ENCODE measurements around the gene PRSS22.

PRSS22 gene

DNA sequence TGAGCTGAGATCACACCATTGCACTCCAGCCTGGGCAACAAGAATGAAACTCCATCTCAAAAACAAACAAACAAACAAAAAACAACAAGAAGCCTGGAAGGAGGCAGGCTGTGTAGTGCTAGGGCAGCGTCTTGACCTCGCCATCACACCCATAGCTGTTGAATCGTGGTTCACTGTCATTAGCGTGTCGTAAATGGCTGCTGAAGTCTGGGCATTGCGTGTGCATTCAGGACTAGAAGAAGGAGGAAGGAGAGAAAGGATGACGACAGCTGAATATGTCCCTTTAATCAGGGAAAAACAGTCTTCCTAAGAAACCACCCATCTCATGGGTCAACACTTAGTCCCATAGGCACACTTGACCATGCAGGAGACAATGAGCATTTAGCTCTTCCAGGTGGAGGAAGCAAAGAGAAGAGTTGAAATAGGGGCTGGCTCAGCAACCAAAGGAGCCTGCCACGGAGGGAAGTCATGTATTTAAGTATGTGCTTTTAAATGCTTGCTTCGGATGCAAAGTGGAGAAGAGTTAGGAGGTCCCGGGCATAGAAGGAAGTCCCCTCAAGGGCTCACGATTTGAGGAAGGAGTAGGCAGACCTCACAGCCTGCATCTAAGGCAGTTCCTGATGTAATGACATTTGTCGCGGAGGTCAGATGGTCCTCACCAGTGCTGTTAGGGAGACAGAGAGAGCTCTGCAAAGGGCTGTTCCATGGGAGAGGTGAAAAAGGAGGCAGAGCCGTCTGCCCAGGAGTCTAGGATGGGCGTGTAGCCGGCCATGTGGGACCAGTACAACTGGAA is 8.8 kb downstream of the PRSS22 start:
- no peak for DNase-seq

- no peak for DNase-seq
Measured at GRCh38 chr16:2846511-2847310, 11.3 kb downstream of the PRSS22 start.

DNA sequence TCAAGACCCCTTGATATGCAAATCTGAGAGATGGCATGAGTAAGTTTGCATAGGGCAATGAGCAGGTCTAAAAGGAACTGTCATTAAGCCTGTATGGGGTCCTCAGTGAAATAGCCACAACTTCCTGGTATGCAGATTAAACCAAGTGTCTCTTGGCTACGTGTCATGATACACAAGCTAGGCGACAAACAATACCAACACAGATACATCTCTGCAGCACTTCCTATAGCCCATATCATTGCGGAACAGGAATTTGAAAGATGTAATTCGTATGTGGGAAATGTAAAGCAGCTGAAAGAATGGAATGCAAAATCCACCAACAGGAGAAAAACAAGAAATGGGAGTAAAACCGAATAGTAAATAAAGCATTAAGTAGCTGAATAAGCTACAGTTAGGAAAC is 12.9 kb downstream of the PRSS22 start:
- DNase-seq: no peak

DNA sequence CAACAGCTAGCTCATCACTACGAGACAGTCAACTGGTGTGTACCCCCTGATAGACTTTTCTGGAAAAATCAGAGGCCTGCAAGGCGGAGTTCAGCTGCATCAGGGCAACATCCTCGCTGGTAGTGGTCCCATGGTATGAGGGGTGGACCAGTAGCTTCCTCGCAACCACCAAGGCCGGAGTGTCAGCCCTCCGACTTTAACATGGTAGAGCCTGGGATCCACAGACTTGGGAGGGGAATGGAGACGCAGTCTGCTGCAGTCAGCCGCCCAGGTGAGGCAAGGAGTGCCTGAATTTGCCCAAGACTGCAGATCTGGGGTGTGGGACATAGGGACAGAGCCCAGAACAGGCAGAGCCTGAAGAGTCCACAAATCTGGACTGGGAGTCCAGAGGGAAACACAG is 14.4 kb downstream of the PRSS22 start:
- no peak for DNase-seq

DNA sequence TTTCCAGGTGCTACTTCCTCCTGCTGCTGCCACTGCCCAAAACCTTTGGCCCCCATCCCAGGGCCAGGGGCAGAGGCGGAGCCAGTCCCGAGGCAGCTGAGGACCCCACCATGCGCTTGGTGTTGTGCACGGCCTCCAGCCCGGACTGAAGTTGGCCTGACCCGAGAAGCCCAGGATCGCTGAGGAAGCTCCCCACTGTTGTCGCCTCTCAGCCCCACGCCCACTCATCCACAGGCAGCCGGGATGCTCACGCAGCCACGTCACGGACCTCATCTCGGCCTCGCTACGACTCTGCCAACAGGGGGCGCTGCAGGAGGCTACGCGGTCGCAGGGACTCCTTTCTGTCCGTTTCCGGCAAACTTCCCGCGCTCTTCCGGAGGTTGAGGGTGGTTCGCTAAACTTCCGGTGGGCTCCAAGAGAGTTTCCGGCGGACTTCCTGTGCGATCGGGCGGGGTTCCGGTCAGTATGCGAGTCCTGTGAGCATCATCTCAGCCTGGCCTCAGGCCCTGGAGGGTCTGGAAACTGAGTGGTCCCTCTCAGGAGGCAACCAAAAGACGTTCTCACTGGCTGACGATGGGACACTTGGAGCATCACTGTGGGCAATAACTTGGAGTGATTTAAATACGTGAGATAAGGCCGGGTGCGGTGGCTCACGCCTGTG is 15.5 kb downstream of the PRSS22 start:
- DNase-seq: peak; percentile 85

- no peak for DNase-seq
Measured at GRCh38 chr16:2841606-2842339, 16.2 kb downstream of the PRSS22 start.

GRCh38 chr16:2840914-2841313 is 17.1 kb downstream of the PRSS22 start:
- DNase-seq: no peak

- no peak for DNase-seq
Measured at GRCh38 chr16:2839650-2840450, 18.1 kb downstream of the PRSS22 start.

DNA sequence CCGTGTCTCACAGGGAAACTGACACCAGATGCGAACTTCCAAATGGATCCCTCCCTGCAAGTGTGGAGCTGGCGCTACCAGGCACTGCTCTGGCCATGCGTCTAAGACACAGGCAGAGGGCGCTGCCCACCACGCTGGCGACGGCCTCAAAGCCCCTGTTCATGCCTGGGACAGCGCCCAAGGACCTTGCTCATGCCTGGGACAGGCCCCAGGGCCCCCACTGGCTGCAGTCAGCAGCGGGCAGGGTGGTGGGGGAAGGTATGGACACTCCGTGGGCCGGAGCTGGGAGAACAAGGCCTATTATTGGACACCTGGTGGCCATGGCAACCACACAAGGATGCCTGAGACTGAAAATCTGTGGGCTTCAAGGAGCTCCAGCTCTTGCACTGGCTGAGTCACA is 19.0 kb downstream of the PRSS22 start:
- peak; percentile 58 for DNase-seq

- DNase-seq: no peak
Measured at GRCh38 chr16:2836646-2837508, 21.1 kb downstream of the PRSS22 start.

DNA sequence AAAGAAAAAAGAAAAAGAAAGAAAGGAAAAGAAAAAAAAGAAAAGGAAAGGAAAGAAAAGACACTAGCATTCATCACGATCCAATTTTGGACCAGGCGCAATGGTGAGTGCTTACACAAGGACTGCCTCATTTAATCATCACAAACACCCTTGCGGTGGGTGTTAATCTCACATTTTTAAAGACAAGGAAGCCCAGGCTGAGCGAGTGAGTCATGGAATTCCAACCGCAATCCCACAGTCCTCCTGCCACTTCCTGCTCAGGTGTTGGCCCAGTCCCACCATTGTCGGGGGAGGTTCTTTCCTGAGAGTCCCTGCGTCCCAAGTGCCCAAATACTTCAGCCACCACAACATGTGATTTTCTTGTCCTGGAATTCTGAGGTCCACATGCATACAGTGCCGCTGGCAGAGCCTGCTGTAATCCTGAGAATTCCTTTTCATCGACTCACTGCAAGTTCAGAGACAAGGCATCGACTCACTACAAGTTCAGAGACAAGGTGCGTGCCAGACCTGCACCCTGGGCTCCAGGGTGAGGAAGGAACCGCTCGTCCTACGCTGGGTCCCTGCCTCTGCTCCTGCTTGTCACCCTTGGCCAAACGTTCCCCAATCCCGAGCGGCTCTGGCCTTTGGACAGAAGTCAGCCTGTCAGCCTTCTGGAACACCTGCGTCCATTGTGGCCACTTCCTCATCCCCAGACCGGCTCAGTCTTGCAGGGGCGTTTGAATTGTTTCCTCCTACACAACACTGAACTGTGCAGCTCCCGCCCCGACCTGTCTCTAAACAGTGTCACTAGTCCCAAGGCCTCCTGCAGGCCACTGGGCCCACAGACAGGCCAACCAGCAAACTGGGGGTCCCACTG is 22.1 kb downstream of the PRSS22 start:
- no peak for DNase-seq

- DNase-seq: no peak
Measured at GRCh38 chr16:2834968-2835367, 23.0 kb downstream of the PRSS22 start.

GRCh38 chr16:2833776-2834175 is 24.2 kb downstream of the PRSS22 start:
- no peak for DNase-seq

GRCh38 chr16:2831203-2831602 is 26.8 kb downstream of the PRSS22 start:
- no peak for DNase-seq

DNA sequence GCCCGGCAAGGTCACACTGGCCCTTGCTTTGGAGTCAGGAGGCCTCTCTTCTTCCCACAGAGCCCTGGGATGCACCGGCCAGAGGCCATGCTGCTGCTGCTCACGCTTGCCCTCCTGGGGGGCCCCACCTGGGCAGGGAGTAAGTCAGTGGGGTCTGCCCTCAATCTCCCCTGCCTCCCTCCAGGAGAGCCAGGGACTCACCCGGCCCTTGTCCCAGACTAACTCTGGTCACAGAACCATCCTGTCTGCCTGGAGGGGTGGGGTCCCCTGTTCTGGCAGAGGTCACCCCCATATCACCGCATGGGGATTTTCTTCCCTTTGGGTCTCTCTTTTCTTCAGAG is 27.6 kb downstream of the PRSS22 start:
- DNase-seq: no peak

DNA sequence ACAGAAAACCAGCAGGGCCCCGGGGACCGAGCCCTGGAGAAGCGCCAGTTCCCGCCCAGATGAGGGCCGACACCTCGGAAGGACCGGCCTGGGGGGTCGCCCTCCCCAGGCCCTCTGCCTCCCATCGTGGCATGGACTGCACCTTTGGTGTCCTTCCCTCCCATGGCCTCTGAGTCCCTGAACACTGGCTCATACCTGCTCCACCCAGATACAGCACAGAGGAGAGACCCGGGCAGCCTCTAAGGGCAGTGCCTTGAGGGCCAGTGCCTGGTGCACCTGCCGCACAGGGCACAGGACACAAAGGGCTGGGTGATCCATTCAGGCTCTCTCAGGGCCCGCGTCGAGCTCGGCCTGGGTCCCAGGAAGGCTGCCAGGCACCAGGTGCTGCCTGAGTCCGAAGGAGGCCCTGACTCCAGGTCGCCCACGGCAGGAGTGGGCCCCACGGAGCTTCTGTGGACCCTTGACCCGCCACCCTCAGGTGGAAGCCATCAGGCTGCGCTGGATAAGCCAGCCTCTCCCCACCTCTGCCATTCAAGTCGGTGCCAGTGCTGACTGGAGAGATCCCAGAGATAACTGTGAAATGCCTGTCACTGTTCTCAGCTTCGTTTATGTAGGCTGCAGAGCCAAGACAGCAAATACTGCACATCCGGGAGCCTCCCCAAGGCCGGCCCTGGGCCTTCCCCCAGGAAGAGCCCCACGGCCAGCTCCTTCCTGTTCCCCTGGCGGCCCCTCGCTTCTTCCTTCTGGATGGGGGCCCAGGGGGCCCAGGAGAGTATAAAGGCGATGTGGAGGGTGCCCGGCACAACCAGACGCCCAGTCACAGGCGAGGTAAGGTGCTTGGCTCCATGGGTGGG is 28.2 kb downstream of the PRSS22 start, which contains the start of gene ZG16B:
Gene ZG16B, plus strand, starts transcription at position 803 of the 854 bp plus-strand sequence. CDS start 139 bp downstream, outside the sequence.
- no peak for DNase-seq

DNA sequence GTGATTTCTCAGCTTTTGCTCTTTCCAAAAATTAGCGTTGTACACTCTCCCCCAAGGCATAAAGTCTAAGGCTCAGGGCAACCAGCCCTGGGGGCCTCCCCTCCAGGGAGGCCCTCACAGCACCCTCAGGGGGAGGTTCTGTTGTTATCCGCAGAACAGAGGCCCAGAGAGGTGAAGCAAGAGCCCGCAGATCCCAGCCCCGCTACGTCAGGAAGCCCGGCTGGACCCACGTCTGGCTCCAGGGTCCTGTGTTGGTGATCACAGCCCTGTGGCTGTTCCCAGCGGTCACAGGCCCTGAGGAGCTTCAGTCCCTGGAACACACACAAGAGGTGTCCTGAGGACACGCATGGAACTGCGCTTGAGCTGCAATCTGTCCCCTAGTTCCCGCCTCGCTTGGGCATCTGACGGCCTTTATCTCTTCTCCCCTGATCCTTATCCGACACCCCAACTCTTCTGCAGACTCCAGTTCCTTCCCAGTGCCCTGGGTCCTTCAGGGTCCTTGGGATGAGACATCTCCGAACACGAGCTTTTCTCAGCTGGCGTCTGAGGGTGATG is 29.0 kb downstream of the PRSS22 start:
- DNase-seq: no peak

DNA sequence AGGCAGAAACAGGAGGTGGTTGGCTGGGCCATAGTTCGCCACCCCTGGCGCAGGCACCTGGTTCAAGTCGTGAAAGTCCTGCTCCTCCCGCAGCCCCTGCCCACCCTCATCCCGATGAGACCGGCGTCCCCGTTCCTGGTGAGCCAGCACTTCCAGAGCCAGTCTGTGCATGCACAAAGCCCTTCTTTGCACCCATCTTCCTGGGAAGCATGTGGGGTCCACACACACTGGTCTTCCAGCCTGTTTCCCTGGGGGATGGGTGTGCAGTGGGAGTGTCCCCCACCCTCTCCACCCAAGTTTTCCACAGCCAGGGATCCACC is 29.5 kb downstream of the PRSS22 start:
- no peak for DNase-seq

Measured in stimulated activated CD4-positive, alpha-beta T cell treated with anti-CD3 and anti-CD28 coated beads, Interleukin-4, amount 100 ng/mL, for 1 hour (primary cell).